GM21367 (cell line): ENCODE results near the gene KLC1.

Source experiments
- ATAC-seq: cut with Tn5 transposase; IDR thresholded peaks from one replicate; pipeline ENCODE4 v1.9.1; 2021; ENCODE audit not compliant: unreplicated experiment

KLC1 gene

GRCh38 chr14:103702497-103703432 lies 73.8 kb downstream of the KLC1 start:
- ATAC-seq: no peak

DNA sequence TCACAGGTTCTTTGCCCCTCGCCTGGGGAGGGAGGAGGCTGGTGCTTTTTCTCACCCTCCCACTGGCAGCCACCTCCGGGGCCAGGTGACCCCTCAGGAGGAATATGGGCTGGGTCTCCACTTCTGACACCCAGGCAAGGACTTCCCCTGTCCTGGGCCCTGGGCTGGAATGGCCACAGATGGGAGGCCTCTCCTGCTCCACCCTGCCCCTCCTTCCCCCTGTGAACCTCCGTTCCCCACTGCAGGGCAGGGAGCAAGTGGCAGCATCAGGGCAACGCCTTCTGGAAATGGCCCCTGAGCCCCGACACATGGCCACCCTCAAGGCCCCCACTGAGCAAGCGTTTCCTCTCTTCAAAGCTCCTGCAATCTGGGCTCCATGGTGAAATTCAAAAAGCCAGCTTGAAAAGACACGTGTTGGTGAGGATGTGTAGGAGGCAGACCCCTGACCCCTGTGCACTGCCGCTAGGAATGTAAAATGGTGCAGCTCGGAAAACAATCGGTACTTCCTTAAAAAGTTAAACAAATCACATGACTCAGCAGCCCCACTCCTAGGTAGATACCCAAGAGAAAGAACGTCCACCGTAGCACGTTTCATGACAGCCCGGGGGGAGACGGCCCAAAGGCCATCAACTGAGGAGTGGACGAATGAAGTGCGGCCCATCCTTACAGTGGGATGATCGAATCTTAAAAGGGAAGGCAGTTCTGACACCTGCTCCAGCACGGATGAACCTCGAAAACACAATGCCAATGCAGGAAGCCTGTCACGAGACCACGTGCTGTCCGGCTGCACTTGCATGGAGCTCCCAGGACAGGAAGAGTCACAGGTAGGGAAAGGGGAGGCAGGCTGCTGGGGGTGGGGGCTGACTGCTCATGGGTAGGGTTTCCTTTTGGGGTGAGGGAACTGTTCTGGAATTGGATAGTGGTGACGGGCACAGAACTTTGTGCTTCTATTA lies 74.7 kb downstream of the KLC1 start:
- ATAC-seq: no peak

- ATAC-seq: no peak
Observed at GRCh38 chr14:103704708-103705107, 75.7 kb downstream of the KLC1 start.

GRCh38 chr14:103705118-103705503 lies 76.1 kb downstream of the KLC1 start:
- ATAC-seq: no peak

DNA sequence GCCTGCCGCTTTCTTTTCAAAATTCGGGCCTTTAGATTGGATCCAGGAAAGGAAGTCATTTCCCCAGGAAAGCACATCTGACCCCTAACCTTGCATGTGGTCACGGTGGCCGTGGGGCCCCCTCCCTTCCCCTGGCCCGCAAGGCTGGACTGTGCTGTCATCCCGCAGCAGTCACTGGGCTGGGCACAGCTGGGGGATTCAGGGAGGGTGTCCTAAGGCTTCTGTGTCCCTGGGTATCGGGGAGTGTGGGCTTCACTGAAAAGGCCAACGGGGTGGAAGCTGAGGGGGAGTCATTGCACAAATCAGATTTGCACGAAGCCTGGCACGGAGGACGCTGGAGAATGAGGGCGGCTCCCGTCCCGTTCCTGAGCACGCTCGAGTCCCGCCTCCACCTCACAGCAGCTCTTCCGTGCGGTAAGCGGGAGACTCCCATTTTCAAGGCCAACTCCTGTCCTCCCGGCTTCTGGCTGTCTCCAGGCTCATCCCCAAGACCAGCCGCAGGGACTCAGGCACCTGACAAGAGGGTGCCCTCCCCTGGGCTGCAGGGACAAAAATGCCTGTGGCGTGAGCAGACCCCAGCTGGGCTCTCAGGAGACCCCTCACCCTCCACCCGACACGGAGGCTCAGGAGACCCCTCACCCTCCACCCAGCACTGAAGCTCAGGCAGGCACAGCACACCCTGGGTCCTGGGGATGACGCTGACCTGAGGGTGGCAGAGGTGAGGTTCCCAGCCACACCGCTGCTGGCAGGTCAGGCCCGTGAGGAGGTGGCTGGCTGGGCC lies 76.7 kb downstream of the KLC1 start:
- ATAC-seq: no peak

DNA sequence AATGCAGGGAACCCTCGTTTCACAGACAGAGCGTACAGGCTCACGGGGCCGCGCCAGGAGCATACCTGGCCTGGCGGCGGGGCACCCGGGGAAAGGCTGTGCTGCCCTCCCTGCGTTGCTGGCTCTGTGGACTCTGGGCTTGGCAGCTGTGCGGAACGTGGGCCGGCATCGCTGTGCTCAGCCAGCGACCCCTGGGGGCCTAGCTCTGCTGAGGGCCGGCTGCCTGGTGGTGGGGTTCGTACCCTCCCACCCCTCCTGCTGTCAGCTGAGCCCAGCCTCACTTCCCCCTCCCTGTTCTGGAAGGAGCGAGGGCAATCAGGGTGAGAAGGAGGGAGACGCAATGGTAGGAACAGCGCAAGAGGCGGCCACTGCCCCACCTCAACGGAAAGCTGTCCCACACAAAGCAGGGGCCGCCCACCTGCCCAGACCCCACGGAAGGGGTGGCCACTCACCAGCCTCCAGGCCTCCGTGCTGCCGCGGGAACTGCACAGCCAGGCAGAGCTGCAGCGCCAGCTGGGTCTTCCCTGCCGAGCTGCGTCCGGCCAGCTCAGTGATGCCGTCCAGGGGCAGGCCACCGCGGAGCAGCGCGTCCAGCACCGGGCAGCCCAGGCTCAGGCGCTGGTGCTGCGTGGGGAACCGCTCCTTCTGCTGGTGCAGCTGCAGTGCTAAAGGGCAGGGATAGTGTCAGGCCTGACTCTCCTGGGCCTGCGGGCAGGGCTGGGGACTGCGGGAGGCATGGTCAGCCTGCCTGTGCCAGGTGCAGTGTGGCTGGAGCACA lies 77.7 kb downstream of the KLC1 start:
- ATAC-seq: no peak

DNA sequence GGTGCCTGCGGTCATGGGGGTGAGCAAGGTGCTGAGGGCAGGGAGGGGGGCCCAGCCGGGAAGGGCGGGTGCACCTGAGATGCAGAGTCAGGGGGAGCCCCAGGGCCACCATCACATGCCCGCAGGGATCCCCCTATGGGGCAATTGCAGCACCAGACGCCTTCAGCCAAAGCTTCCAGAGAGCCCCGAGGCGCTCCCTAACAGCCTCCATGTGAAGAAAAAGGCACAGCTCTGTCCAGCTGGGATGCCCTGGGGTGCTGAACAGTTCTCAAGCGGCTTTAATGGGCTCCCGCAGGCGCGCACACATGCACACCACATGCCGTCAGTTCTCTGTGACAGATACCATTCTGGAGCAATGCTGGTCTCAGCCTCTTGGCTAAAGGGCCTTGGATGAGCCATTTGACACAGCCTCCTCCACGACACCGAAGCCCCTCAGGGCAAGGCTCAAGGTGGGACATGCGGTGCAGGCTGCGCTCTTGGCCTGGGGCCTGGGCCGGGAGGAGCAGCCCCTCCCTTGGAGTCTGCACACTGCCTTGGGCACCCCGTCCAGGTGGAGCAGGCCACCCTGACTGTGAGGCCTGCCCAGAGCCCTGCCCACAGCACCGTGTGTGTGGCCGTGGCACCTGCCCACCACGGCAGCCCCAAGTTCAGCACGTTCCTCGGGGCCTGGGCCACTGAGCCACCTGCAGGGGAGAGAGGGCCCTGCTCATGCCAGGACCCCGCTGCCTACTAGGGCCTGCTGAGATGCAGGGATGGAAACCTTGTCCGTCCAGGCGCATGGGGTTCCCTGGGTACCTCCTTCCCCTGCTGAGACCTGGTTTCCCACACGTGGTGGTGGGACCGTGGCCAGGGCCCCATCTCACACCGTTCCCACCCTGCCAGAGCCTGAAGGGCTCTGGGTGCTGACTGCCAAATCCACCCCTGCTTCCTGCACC lies 78.6 kb downstream of the KLC1 start:
- no peak for ATAC-seq

- ATAC-seq: no peak
Observed at GRCh38 chr14:103708750-103709187, 79.8 kb downstream of the KLC1 start.

GRCh38 chr14:103709814-103710213 lies 80.8 kb downstream of the KLC1 start:
- no peak for ATAC-seq

GRCh38 chr14:103710771-103711377 lies 81.9 kb downstream of the KLC1 start:
- no peak for ATAC-seq

DNA sequence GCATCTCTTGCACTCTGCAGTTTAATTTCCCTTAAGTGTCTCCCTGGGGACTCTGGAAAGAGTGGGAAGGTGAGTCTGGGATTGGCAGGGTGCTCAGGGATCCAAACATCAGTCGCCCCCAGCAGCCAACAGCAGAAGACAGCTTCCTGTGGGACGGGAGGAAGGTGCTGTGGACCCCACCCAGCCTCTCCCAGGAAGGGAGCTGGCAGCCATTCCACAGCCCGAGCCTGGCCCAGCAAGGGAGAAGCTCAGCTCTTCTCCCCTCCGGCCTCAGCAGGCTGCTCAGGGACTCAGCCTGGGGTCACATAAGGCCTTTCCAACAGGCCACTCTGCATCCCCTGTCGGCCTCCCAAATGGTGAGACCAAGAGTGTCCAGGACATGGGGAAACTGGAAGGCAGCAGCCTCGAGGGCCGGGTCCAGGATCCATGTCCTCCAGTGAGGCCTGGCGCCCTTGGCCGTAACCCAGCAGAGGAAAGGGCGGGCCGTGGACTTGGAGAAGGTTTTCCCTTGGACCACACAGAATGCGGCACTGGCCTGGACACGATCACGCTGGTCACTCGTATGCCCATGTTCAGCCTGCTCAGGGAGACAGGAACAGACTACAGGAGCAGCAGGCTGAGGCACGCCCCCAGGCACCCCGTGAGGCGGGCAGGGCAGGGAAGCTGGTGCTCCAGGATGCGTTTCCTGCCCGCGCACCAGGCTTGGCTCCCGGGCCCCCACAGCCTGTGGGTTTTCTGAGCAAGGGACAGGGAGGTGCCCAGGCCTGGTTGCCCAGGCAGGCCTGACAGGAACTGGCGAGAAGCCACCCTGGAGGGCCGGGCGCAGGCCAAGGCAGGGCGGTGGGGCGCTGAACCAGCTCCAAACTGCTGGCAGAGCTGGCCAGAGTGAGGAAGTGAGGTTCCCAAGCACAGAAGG lies 82.8 kb downstream of the KLC1 start:
- ATAC-seq: no peak

GRCh38 chr14:103712633-103713247 lies 83.7 kb downstream of the KLC1 start:
- ATAC-seq: no peak

DNA sequence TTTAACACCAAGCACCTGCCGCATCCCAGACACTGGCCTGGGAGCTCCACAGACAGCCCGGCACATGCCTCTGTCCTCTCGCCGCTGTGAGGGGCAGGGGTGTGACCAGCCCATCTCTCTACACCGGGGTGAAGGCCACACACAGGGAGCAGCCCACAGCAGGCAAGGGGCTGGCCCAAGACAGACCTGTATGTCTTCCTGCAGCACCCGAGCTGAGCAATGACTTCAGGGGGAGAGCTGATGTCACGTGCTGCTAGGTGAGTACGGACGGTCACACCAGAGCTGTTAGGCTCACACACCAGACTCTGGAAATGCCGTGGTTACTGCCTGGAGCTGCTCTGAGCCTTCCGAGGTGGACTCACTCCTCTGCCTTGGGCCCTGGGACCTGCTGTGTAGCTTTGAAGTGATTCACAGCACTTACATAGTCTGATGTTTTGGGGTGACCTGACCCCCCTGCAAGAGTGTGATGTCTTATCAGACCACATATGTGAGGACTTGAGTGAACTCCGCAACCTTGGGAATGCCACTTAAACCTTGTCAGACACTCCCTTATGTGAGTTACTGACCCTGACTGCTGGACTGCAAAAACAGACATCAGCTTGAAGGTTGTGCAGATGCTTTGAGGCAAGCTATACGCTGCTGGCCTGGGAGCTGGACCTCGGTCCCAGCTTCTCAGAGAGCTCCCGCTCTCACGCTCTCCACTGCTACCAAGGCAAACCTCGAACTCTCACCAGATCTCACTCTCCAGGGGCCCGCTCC lies 84.5 kb downstream of the KLC1 start:
- ATAC-seq: no peak

GRCh38 chr14:103714063-103714724 lies 85.2 kb downstream of the KLC1 start:
- no peak for ATAC-seq

- peak; percentile 90 for ATAC-seq
Observed at GRCh38 chr14:103715052-103716000, 86.3 kb downstream of the KLC1 start, which contains the start of the genes XRCC3 and ZFYVE21. XRCC3 (minus strand) TSS chr14:103715451; CDS start chr14:103711087, 4,364 bp downstream. ZFYVE21 (plus strand) TSS chr14:103715810; CDS start chr14:103715842, 32 bp downstream.
